ENCODE measurements around the gene VGLL4.

DNA sequence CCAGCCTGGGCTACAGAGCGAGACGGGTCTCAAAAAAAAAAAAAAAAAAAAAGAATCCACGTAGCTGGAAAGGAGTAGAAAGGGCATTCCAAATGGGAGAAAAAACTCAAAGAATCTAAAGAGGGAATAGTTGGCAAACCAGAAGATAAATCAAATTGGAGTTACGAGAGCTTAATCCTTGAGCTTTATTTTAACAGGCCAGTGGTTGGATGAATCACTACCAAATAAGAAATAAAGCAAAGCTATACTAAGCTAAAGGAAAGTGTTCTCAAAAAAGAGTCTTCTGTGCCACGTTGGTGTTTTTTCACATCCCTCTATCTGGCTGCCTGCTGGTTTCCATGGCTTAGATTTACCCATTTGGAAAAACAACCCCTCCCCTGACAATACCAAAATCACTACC lies 14.0 kb downstream of the VGLL4 start:
- TF ChIP-seq, protein P1, sequence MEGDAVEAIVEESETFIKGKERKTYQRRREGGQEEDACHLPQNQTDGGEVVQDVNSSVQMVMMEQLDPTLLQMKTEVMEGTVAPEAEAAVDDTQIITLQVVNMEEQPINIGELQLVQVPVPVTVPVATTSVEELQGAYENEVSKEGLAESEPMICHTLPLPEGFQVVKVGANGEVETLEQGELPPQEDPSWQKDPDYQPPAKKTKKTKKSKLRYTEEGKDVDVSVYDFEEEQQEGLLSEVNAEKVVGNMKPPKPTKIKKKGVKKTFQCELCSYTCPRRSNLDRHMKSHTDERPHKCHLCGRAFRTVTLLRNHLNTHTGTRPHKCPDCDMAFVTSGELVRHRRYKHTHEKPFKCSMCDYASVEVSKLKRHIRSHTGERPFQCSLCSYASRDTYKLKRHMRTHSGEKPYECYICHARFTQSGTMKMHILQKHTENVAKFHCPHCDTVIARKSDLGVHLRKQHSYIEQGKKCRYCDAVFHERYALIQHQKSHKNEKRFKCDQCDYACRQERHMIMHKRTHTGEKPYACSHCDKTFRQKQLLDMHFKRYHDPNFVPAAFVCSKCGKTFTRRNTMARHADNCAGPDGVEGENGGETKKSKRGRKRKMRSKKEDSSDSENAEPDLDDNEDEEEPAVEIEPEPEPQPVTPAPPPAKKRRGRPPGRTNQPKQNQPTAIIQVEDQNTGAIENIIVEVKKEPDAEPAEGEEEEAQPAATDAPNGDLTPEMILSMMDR (IDR thresholded peaks at IDR 0.05), result no peak
- TF ChIP-seq MLX (CRISPR knock-in tag; IDR thresholded peaks at IDR 0.05), result no peak
- TF ChIP-seq, protein P2, sequence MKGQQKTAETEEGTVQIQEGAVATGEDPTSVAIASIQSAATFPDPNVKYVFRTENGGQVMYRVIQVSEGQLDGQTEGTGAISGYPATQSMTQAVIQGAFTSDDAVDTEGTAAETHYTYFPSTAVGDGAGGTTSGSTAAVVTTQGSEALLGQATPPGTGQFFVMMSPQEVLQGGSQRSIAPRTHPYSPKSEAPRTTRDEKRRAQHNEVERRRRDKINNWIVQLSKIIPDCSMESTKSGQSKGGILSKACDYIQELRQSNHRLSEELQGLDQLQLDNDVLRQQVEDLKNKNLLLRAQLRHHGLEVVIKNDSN (CRISPR knock-in tag; IDR thresholded peaks at IDR 0.05), result no peak
- TF ChIP-seq NR2C2 (CRISPR knock-in tag; IDR thresholded peaks at IDR 0.05), result no peak
- no peak for TF ChIP-seq SP1 (CRISPR knock-in tag; conservative IDR thresholded peaks at IDR 0.05)
- TF ChIP-seq USF2 (CRISPR knock-in tag; IDR thresholded peaks at IDR 0.05), result no peak
- TF ChIP-seq ZNF423 (CRISPR knock-in tag; IDR thresholded peaks at IDR 0.05), result no peak
- TF ChIP-seq ZNF121 (CRISPR knock-in tag; IDR thresholded peaks at IDR 0.05), result no peak
- no peak for TF ChIP-seq NFYB (CRISPR knock-in tag; conservative IDR thresholded peaks at IDR 0.05; ENCODE audit: low read depth)
- TF ChIP-seq ZNF263 (CRISPR knock-in tag; IDR thresholded peaks at IDR 0.05; ENCODE audit: low read depth), result no peak
- no peak for TF ChIP-seq HMGA2 (CRISPR knock-in tag; IDR thresholded peaks at IDR 0.05)
- TF ChIP-seq MXD4 (CRISPR knock-in tag; IDR thresholded peaks at IDR 0.05; ENCODE audit: borderline replicate concordance), result no peak
- no peak for TF ChIP-seq ELF4 (CRISPR knock-in tag; IDR thresholded peaks at IDR 0.05; ENCODE audit: low read depth)
- no peak for TF ChIP-seq TCF7 (CRISPR knock-in tag; IDR thresholded peaks at IDR 0.05; ENCODE audit: low read depth)

Data from WTC11 (cell line).